B cell (primary cell): ENCODE measurements around the gene CACNB4. TPM values are rescaled to one million over a fixed set of nuclear protein-coding genes. Genes with fewer than 3 reads are reported as not detected.

ENCODE experiments used
- ATAC-seq: fragments of 200-7000 bp; cut with Tn5 transposase; one replicate; pipeline ENCODE4 v1.10.0; 2021; ENCODE audit warnings: low read depth, mild to moderate bottlenecking, moderate number of reproducible peaks, moderate library complexity
- CTCF ChIA-PET: fragments of 350-600 bp; sonication (Branson Sonifier 250); formaldehyde crosslinking; loops from one replicate; lab custom pipeline; 2021; ENCODE audit warnings: antibody characterized with exemption, inconsistent platforms; lab: Charles Lee
- POLR2A ChIA-PET: fragments of 350-600 bp; sonication (Branson Sonifier 250); formaldehyde crosslinking; loops from one replicate; lab custom pipeline; 2021; ENCODE audit warnings: antibody characterized with exemption; lab: Charles Lee
- DNase-seq: peaks from one replicate; pipeline ENCODE4 v3.0.0; 2013
- H2AFZ ChIP-seq: 2 replicates; pipeline ENCODE4 v1.6.1; 2012; ENCODE audit warnings: mild to moderate bottlenecking, low read depth, low read length; ENCODE audit not compliant: insufficient read depth, poor library complexity, severe bottlenecking
- H3K27ac ChIP-seq, 2 donors: 1 replicate in 1 of 2; 2 replicates in 1 of 2; pipeline ENCODE4 v1.5.1; 2012 to 2013; ENCODE audit warnings: low read length in 2 of 2, mild to moderate bottlenecking in 2 of 2, moderate library complexity in 1 of 2
- H3K27me3 ChIP-seq, 4 experiments: fragments of 200-600 bp in 1 of 4; sonication (generic) in 1 of 4; replicated peaks in 1 of 4; 1 replicate in 2 of 4; 2 replicates in 2 of 4; pipeline versions ENCODE4 v1.6.1 to v1.7.0; 2013 to 2016; ENCODE audit warnings: low read length in 3 of 4, mild to moderate bottlenecking in 2 of 4, mixed read lengths in 1 of 4, moderate library complexity in 1 of 4; ENCODE audit not compliant: insufficient read depth in 4 of 4, control insufficient read depth in 3 of 4; ENCODE audit errors: control extremely low read depth in 1 of 4
- H3K36me3 ChIP-seq, 2 experiments: replicated peaks in 1 of 2; 1 replicate in 1 of 2; 2 replicates in 1 of 2; pipeline versions ENCODE4 v1.6.1 to v1.7.1; 2013; ENCODE audit warnings: low read length in 1 of 2; ENCODE audit not compliant: insufficient read depth in 2 of 2, control insufficient read depth in 1 of 2; ENCODE audit errors: control extremely low read depth in 1 of 2, extremely low read depth in 1 of 2
- H3K4me1 ChIP-seq, 2 donors: fragments of 200-600 bp in 1 of 2; sonication (generic) in 1 of 2; 1 replicate in 1 of 2; 2 replicates in 1 of 2; pipeline versions ENCODE4 v1.5.1 to v1.6.1; 2013 to 2017; ENCODE audit warnings: low read length in 2 of 2; ENCODE audit not compliant: control insufficient read depth in 2 of 2, insufficient read depth in 2 of 2
- H3K4me2 ChIP-seq: replicated peaks from 2 replicates; pipeline ENCODE3; 2012; ENCODE audit warnings: mild to moderate bottlenecking, low read depth, low read length; ENCODE audit not compliant: poor library complexity, severe bottlenecking
- H3K4me3 ChIP-seq, 5 experiments: fragments of 200-600 bp in 1 of 5; sonication (generic) in 1 of 5; 1 replicate in 3 of 5; 2 replicates in 2 of 5; pipeline versions ENCODE4 v1.5.1 to v1.7.0; 2011 to 2016; ENCODE audit warnings: low read length in 4 of 5, mild to moderate bottlenecking in 4 of 5, low read depth in 2 of 5, control low read depth in 1 of 5, moderate library complexity in 1 of 5; ENCODE audit not compliant: insufficient read depth in 1 of 5; ENCODE audit errors: control extremely low read depth in 1 of 5, extremely low read depth in 1 of 5
- H3K79me2 ChIP-seq: fragments of 200-600 bp; sonication (generic); one replicate; pipeline ENCODE4 v1.6.0; 2016; ENCODE audit warnings: low read length; ENCODE audit not compliant: control insufficient read depth, insufficient read depth
- H3K9ac ChIP-seq: fragments of 200-600 bp; sonication (generic); 2 replicates; pipeline ENCODE4 v1.6.1; 2017; ENCODE audit warnings: mild to moderate bottlenecking, low read length, moderate library complexity
- H3K9me3 ChIP-seq, 3 donors: one replicate each; pipeline versions ENCODE4 v1.6.1 to v1.7.1; 2013; ENCODE audit warnings: low read length in 2 of 3; ENCODE audit not compliant: control insufficient read depth in 2 of 3, insufficient read depth in 1 of 3; ENCODE audit errors: control extremely low read depth in 1 of 3
- H4K20me1 ChIP-seq: 2 replicates; pipeline ENCODE4 v1.6.0; 2012; ENCODE audit warnings: mild to moderate bottlenecking, low read length; ENCODE audit not compliant: insufficient read depth, control insufficient read depth, poor library complexity, severe bottlenecking
- H3K27ac Mint-ChIP-seq: one replicate; pipeline ENCODE4 v1.8.0; 2021; ENCODE audit warnings: mixed read lengths
- H3K27me3 Mint-ChIP-seq: one replicate; pipeline ENCODE4 v1.8.0; 2021; ENCODE audit warnings: mixed read lengths
- H3K4me1 Mint-ChIP-seq: one replicate; pipeline ENCODE4 v1.8.0; 2021; ENCODE audit warnings: mixed read lengths
- H3K4me3 Mint-ChIP-seq: one replicate; pipeline ENCODE4 v1.8.0; 2021; ENCODE audit warnings: mixed read lengths
- H3K9me3 Mint-ChIP-seq: one replicate; pipeline ENCODE4 v1.8.0; 2022; ENCODE audit warnings: mixed read lengths; ENCODE audit not compliant: insufficient read depth
- EZH2 ChIP-seq: IDR thresholded peaks from 2 replicates; pipeline ENCODE4 v1.6.1; 2012; ENCODE audit warnings: borderline replicate concordance, low read depth, mild to moderate bottlenecking, moderate library complexity, low read length; ENCODE audit not compliant: insufficient read depth, poor library complexity, severe bottlenecking
- WGBS: methylation state at CpG from one replicate; pipeline ENCODE4 v1.1.5; 2013; ENCODE audit warnings: missing lambda C conversion rate; ENCODE audit not compliant: insufficient coverage; 5-methylcytosine and 5-hydroxymethylcytosine counted together
- intact Hi-C: fragments of 100-400 bp; cut with micrococcal nuclease; formaldehyde crosslinking; loops from one replicate; pipeline ENCODE4 v1.10.0; 2022
- polyA plus RNA-seq: library from polyadenylated mRNA; depleted of rRNA; stranded (reverse); fragments of >200 nt; gene quantifications from 2 replicates; pipeline ENCODE4 v1.2.3, GENCODE V29; 2012
- total RNA-seq, 2 donors: library from RNA; stranded (reverse); fragments of 120-200 nt in 1 of 2; gene quantifications; 1 replicate in 1 of 2; 2 replicates in 1 of 2; pipeline versions ENCODE4 v1.2.3 to v1.2.4, GENCODE V29; 2013 to 2022
- TF ChIP-seq, protein P1 (sequence below): fragments of 200-600 bp; IDR thresholded peaks from one replicate; pipeline ENCODE4 v1.8.0; 2022; ENCODE audit warnings: antibody characterized with exemption, mild to moderate bottlenecking

Gene CACNB4
- total and polyA plus RNA-seq, 2 donors (not counting 1 experiment from before 2014, with no cell fraction given) = 0.12 to 1.4 TPM

GRCh38 chr2:152064001-152064400 lies 34.8 kb downstream of the CACNB4 start:
- Histone ChIP-seq H3K27me3 (no peaks in the 10 kb centered on the region), H3K4me3 (no peak overlapping the region), H3K4me1 (peaks cover 4 to 6% of the 10 kb centered on the region in 2 donors), H3K79me2 (no peaks in the 10 kb centered on the region), H3K9ac (no peak overlapping the region), H4K20me1 (no peaks in the 10 kb centered on the region), H3K27ac (no peak overlapping the region), H3K4me2 (no peak overlapping the region), H3K9me3 (peaks cover 0 to 3% (median 0%) of the 10 kb centered on the region in 3 donors), H3K36me3 (no peaks in the 10 kb centered on the region), H2AFZ (no peak overlapping the region)
- DNase-seq (no peak), ATAC-seq (no peak)
- no CpG with 5 or more reads among the region's 3 CpGs for WGBS
- Mint-ChIP-seq H3K4me3 (no peak overlapping the region), H3K27ac (no peak overlapping the region), H3K9me3 (no peaks in the 10 kb centered on the region), H3K27me3 (peaks cover 11% of the 10 kb centered on the region), H3K4me1 (peaks cover 8% of the 10 kb centered on the region)
- TF ChIP-seq, protein P1, sequence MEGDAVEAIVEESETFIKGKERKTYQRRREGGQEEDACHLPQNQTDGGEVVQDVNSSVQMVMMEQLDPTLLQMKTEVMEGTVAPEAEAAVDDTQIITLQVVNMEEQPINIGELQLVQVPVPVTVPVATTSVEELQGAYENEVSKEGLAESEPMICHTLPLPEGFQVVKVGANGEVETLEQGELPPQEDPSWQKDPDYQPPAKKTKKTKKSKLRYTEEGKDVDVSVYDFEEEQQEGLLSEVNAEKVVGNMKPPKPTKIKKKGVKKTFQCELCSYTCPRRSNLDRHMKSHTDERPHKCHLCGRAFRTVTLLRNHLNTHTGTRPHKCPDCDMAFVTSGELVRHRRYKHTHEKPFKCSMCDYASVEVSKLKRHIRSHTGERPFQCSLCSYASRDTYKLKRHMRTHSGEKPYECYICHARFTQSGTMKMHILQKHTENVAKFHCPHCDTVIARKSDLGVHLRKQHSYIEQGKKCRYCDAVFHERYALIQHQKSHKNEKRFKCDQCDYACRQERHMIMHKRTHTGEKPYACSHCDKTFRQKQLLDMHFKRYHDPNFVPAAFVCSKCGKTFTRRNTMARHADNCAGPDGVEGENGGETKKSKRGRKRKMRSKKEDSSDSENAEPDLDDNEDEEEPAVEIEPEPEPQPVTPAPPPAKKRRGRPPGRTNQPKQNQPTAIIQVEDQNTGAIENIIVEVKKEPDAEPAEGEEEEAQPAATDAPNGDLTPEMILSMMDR = no peak
- TF ChIP-seq EZH2 = no peak
- POLR2A ChIA-PET = no interaction called here
- intact Hi-C loops = no loop called here
- CTCF ChIA-PET = no interaction called here

DNA sequence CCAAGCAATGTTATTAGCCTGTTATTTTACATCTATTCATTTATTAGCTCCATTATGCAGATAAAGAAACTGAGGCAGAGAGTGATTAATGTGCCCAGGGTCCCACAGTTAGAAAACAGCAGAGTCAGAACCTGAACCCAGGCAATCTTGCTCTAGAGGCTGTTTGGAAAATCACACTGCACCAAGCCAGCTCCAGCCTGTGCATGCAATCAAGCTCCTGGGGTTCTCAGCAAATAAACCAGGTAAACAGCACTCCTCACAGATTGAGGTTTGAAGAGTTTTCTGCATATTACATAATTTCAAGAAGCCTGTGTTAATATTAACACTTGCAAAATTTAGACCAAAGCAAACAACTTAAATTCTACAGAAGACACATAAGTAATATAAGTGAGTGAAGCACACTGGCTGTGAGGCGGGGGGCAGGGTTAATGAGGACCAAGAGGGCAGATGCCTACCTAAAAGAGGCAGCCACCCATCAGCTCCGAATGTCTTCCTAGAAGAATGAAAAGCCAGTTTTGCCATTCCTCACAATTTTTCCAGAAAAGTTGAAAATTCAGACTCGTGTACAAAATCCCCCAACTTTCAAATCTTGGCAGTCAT lies 35.4 kb downstream of the CACNB4 start:
- Histone ChIP-seq H4K20me1 (no peaks in the 10 kb centered on the region), H3K9ac (no peak overlapping the region), H3K4me2 (no peak overlapping the region), H3K27me3 (no peaks in the 10 kb centered on the region), H3K4me1 (peaks cover 4 to 6% of the 10 kb centered on the region in 2 donors), H2AFZ (no peak overlapping the region), H3K27ac (no peak overlapping the region), H3K36me3 (no peaks in the 10 kb centered on the region), H3K4me3 (no peak overlapping the region), H3K9me3 (peaks cover 0 to 8% (median 3%) of the 10 kb centered on the region in 3 donors), H3K79me2 (no peaks in the 10 kb centered on the region)
- H3K27ac Mint-ChIP-seq = no peak overlapping the region
- WGBS = 82% methylated on average over 2 of the region's 3 CpGs
- no peak for ATAC-seq
- H3K27me3 Mint-ChIP-seq = peaks cover 11% of the 10 kb centered on the region
- DNase-seq = no peak
- intact Hi-C loops = no loop called here
- no peak for TF ChIP-seq EZH2
- TF ChIP-seq, protein P1 = no peak
- no peak overlapping the region for H3K4me3 Mint-ChIP-seq
- ChIA-PET CTCF (no interaction called here), POLR2A (no interaction called here)
- peaks cover 8% of the 10 kb centered on the region for H3K4me1 Mint-ChIP-seq
- peaks cover under 1% of the 10 kb centered on the region for H3K9me3 Mint-ChIP-seq
